Right atrium auricular region (tissue), 2 donors: ENCODE data around the gene FAM161A. TPM values are rescaled to one million over a fixed set of nuclear protein-coding genes. Genes with fewer than 3 reads are reported as not detected.

Experiments
- DNase-seq: peaks from one replicate; pipeline ENCODE4 v3.0.0-alpha.2; 2019; ENCODE audit warnings: low spot score
- H3K27ac ChIP-seq, 2 donors: fragments of 200-600 bp; sonication (generic); 1 replicate in 1 of 2; 2 replicates in 1 of 2; pipeline ENCODE4 v1.5.1; 2016 to 2019
- H3K27me3 ChIP-seq, 2 donors: fragments of 200-600 bp; sonication (generic); one replicate each; pipeline versions ENCODE4 v1.5.1 to v1.6.0; 2017 to 2019
- H3K36me3 ChIP-seq: fragments of 200-600 bp; sonication (generic); one replicate; pipeline ENCODE4 v1.5.1; 2016
- H3K4me1 ChIP-seq, 2 donors: fragments of 200-600 bp; sonication (generic); one replicate each; pipeline versions ENCODE4 v1.5.1 to v1.6.0; 2017 to 2019
- H3K4me3 ChIP-seq, 2 donors: fragments of 200-600 bp; sonication (generic); 1 replicate in 1 of 2; 2 replicates in 1 of 2; pipeline ENCODE4 v1.5.1; 2017 to 2019; ENCODE audit warnings: mild to moderate bottlenecking in 1 of 2, moderate library complexity in 1 of 2
- H3K9me3 ChIP-seq, 2 donors: fragments of 200-600 bp; sonication (generic); one replicate each; pipeline ENCODE4 v1.5.1; 2019
- total RNA-seq, 2 donors: library from RNA; depleted of rRNA; stranded (reverse); fragments of >200 nt; gene quantifications; one replicate each; pipeline ENCODE4 v1.1.0, GENCODE V29; 2016
- TF ChIP-seq, protein P1 (sequence below), 2 donors: fragments of 200-600 bp; sonication (generic); IDR thresholded peaks; one replicate each; pipeline ENCODE4 v1.5.1; 2019; ENCODE audit warnings: antibody characterized with exemption in 2 of 2

The FAM161A gene
- total RNA-seq, 2 donors from 2014 or later = 0.41 to 1.8 TPM

DNA sequence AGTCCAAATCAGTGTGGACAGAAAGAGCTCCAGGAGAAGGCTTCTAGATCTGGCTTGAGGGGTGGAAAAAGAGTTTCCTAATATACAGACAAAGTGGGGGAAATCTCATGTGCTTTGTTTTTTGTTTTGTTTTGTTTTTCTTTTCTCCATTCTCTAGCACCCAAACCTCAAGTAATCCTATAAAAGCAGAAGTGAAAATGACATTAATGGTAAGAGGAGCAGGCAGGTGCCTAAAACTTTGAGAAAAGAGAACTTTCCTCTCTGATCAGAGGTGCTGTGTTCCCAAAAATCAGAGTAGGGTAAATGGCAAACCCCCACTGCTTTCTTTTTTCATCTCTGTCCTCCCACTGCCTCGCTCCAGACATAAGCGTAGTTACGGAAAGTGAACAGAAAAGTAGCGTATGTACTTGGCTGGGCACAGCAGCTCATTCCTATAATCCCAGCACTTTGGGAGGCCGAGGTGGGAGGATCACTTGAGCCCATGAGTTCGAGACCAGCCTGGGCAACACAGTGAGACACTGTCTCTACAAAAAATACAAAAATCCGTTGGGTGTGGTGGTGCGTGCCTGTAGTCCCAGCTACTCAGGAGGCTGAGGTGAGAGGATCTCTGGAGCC lies 77.8 kb downstream of the FAM161A start:
- no peak overlapping the region for H3K27ac ChIP-seq
- peaks cover 0 to 7% of the 10 kb centered on the region in 2 donors for H3K9me3 ChIP-seq
- TF ChIP-seq, protein P1, sequence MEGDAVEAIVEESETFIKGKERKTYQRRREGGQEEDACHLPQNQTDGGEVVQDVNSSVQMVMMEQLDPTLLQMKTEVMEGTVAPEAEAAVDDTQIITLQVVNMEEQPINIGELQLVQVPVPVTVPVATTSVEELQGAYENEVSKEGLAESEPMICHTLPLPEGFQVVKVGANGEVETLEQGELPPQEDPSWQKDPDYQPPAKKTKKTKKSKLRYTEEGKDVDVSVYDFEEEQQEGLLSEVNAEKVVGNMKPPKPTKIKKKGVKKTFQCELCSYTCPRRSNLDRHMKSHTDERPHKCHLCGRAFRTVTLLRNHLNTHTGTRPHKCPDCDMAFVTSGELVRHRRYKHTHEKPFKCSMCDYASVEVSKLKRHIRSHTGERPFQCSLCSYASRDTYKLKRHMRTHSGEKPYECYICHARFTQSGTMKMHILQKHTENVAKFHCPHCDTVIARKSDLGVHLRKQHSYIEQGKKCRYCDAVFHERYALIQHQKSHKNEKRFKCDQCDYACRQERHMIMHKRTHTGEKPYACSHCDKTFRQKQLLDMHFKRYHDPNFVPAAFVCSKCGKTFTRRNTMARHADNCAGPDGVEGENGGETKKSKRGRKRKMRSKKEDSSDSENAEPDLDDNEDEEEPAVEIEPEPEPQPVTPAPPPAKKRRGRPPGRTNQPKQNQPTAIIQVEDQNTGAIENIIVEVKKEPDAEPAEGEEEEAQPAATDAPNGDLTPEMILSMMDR (IDR thresholded peaks at IDR 0.05) = no peak
- DNase-seq = no peak
- no peaks in the 10 kb centered on the region for H3K36me3 ChIP-seq
- no peak overlapping the region for H3K4me3 ChIP-seq
- no peaks in the 10 kb centered on the region for H3K4me1 ChIP-seq
- H3K27me3 ChIP-seq = no peaks in the 10 kb centered on the region

Other genes with a start within 250 kb of the FAM161A start
- gene CCT4, start 34.6 kb upstream of the FAM161A start, total RNA-seq = 10 to 100 TPM; 64.9 to 69.8 TPM
- 10 to 100 TPM; 54.5 to 66.0 TPM for gene COMMD1, start 51.6 kb upstream of the FAM161A start, total RNA-seq